Activated naive CD8-positive, alpha-beta T cell treated with anti-CD3 and anti-CD28 coated beads, Interleukin-2, amount 50 U/mL, for 16 hours (primary cell): ENCODE results near the gene ELMO1.

Experiments used
- DNase-seq: peaks from one replicate; pipeline ENCODE4 v3.0.0-alpha.2; 2020; ENCODE audit warnings: low read depth, low spot score

ELMO1 gene

DNA sequence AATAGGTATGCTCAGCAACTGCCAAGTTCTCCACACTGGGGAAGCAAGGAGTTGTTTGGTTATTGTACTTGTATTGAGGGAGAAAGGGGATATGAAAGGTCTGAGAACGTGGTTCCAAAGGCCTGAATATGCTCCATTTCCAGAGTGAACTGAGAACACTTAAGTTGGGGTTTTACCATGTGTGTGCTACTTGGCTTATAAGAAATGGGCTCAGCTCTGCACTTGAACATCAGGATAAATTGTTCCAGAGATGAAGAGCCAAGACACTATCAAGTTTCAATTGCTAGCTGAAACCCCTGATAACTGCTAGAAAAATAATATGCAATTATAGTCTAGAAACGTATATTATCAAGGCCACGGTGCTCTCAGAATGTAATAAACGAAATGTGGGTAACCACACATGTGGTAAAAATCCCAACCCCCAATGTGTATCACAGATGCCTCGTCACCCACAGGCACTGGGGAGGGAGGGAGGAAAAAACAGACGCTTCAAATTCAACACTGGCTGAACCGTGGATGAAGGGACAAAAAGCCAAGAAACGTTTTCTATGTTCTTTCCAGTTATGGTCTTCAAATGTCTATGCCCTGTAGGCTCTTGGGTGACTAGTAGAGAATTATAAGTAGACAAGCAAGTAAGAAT lies 16.3 kb downstream of the ELMO1 start:
- no peak for DNase-seq

DNA sequence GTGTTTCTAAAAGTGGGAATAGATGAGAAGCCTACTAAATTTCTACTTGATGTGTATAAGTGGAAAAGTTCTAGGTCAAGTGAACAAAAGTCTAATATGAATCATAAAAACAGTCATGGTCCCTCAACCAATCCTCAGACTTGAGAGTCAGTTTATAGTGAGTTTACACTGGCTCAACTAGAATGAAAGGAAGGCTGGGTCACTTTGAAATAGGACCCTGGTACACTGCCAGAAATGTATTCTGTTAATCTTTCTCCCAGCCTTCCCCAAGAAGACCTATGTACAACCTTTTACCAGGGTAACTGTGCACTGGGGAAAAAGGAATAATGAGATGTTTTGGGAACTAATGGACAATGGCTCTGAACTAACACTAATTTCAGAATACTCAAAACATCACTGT lies 17.3 kb downstream of the ELMO1 start:
- DNase-seq = no peak

DNA sequence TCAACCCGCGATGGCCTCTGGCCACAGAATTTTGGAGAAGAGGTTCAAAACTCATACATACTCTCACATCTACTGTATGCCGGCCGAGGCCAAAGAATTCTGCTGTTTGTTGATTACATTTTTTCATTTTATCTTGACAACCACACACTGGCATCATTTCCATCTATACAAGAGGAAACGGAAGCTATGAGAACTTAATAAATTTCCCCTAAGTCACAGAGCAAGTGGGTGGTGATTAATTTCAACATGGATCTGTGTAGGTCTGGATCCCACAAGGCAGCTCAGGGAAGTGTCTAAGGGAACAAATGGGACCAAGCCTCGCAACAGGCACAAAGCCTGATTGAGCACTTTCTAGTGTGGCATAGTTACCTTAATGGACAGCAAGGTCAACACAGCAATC lies 18.0 kb downstream of the ELMO1 start:
- no peak for DNase-seq

- DNase-seq = no peak
Observed at GRCh38 chr7:37430171-37430570, 18.5 kb downstream of the ELMO1 start.

- DNase-seq = no peak
Observed at GRCh38 chr7:37429435-37429791, 19.3 kb downstream of the ELMO1 start.

GRCh38 chr7:37428681-37429434 lies 19.8 kb downstream of the ELMO1 start:
- DNase-seq = no peak

- DNase-seq = no peak
Observed at GRCh38 chr7:37427276-37427940, 21.3 kb downstream of the ELMO1 start.

GRCh38 chr7:37425498-37425897 lies 23.2 kb downstream of the ELMO1 start:
- DNase-seq = no peak

- DNase-seq = no peak
Observed at GRCh38 chr7:37424995-37425394, 23.7 kb downstream of the ELMO1 start.

- DNase-seq = no peak
Observed at GRCh38 chr7:37424521-37424920, 24.1 kb downstream of the ELMO1 start.

- DNase-seq = no peak
Observed at GRCh38 chr7:37421861-37422500, 26.7 kb downstream of the ELMO1 start.

- no peak for DNase-seq
Observed at GRCh38 chr7:37420946-37421695, 27.5 kb downstream of the ELMO1 start.

DNA sequence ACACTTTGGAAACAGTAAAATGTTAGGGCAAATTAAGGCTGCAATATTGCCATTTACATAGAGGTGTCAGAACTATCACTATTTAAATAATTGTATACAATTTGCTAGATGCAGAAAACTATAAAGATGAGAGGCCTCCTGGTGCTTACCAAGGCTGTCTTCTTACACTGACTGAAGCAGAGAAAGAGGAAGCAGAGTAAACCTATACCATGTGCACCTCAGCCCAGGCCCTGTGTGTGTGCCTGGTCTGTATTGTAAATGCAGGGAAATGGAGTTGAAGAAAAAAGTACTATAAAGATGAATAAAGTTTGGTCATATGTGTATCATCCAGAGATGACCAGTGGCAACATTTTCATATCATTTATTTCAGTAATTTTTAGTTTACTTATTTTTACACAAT lies 29.2 kb downstream of the ELMO1 start:
- DNase-seq = no peak

- no peak for DNase-seq
Observed at GRCh38 chr7:37418381-37418780, 30.3 kb downstream of the ELMO1 start.

DNA sequence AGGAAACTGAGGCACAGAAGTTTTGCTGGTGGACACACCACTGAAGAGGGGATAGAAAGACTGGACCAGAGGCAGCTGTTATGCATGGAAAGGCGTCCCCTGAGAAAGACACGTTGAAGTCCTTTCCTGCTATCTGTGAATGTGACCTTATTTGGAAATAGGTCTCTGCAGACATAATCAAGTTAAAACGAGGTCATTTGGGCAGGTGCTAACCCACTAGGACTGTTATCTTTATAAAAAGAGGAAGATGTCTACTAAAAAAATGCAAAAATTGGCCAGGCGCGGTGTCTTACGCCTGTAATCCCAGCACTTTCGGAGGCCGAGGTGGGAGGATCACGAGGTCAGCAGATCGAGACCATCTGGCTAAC lies 31.6 kb downstream of the ELMO1 start:
- DNase-seq = no peak

GRCh38 chr7:37416378-37417106 lies 32.1 kb downstream of the ELMO1 start:
- no peak for DNase-seq

- DNase-seq = no peak
Observed at GRCh38 chr7:37415629-37416028, 33.0 kb downstream of the ELMO1 start.

DNA sequence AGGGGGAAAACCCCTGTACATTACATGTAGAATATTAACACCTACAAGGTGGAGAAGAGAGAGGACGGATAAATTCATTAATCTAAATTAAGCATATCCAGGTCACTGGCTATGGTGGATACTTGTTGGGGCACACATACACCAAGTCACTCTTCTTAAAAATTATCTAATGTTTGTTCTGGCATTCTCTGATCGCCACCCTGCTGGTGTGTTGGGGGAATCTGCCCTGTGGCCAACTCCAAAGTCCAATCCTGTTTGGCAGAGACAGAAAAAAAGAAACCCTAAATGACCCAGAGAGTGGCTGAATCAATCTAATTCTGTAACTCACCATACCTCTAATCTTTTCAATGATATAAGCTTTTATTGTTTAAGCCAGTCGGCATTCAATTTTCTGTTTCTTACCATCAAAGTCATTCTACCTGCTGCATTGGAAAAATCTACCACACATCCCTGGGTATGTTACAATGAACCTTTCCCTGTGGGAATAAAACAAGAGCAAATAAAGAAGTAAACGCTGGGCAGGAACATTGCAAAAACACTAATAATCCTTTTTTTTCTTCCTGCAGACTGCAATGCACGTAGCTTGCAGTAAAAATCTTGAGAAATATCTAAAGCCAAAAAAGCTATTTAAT lies 34.2 kb downstream of the ELMO1 start:
- no peak for DNase-seq

GRCh38 chr7:37411444-37412034 lies 37.1 kb downstream of the ELMO1 start:
- DNase-seq = peak; percentile 30
